Stimulated activated CD8-positive, alpha-beta memory T cell treated with anti-CD3 and anti-CD28 coated beads, Interleukin-12 subunit alpha, Interleukin-12 subunit beta, amount 100 ng/mL, for 24 hours (primary cell): Measurements from ENCODE around the gene ERCC5.

Experiments
- DNase-seq: peaks from one replicate; pipeline ENCODE4 v3.0.0-alpha.2; 2020; ENCODE audit errors: extremely low read depth

Gene ERCC5

DNA sequence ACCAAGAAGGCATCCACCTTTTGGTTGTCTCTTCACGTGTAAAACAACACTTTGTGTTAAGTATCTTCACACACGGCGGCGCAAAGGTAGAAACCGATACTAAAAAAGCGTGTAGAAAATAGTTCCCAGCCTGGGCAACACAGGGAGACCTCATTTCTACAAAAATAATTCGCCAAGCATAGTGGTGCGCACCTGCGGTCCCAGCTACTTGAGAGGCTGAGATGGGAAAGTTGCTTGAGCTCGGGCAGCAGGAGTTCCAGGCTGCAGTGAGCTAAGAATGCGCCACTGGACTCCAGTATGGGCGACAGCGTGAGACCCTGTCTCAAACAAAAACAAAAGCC is 573 bp upstream of the ERCC5 start:
- no peak for DNase-seq

- no peak for DNase-seq
Measured at GRCh38 chr13:102846261-102847015, 606 bp downstream of the ERCC5 start.

- no peak for DNase-seq
Measured at GRCh38 chr13:102847272-102848234, 1.7 kb downstream of the ERCC5 start.

DNA sequence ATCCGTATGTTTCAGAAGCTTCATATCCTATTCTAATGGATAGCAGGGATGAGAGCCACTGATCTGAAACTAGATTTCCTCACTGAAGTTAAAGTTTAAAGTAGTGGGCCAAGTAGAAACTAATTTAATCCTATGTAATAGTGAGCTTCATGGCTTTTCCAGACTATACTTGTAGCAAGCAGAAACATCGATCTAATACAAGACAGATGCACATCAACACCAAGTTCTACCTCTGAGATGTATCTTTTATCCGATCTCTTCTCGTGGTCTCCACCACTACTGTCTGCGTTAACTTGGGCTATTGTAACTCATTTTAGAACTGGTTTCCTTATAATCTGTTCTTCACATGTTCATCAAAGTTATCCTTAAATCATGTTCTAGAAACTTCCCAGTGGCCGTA is 3.1 kb downstream of the ERCC5 start:
- no peak for DNase-seq

DNA sequence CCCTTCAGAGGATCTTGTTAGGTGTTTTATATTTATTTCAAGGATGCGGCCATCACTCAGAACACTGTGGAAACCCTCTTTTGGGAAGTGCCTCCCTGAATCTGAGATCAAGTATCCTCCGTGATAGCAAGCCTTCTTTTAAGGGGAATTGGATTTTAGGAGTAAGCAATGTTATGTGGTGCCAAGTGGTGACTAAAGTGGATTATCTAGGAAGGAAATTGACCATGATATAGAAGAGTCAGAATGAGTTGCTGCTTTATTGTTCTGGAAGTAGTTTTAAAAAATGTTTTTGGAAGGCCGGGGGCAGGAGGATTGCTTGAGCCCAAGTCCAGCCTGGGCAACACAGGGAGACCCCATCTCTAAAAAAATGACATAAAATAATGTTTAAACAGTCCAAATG is 6.7 kb downstream of the ERCC5 start:
- DNase-seq: no peak

DNA sequence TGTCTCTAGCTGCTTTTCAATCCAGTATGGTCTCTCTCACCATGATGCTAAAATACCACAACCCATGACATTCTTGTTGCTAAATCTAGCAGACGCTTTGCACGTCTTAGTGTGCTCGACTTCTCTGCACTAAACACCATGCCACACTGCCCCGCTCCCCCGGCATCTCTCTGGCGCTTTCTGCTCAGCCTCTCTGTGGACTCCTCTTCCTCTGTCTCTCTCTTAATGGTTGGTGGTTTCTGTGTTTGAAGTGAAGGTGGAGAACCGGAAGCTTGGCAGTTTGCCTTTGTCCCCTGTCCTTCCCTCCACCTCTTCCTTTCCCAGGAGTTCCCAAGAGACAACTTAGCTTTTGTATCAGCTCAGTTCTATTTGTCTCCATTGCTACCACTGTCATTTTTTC is 8.8 kb downstream of the ERCC5 start:
- no peak for DNase-seq

DNA sequence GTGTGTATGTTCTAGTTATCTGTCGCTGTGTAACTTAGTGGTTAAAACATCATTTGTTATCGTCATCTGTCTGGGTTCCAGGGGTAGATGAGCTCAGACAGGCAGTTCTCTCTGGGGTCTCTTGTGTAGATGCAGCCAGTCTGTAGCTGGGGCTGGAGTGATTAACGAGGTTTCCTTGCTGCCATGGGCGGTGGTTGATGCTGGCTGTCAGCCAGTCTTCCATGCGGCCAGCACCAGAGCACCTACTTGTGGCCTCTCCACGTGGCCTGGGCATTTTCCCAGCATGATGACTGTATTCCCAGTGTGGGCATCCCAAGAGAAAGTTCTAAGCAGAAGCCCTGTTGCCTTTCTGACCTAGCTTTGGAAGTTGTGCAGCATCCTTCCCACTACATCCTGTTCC is 10.7 kb downstream of the ERCC5 start:
- DNase-seq: no peak

GRCh38 chr13:102862624-102863210 is 16.9 kb downstream of the ERCC5 start:
- DNase-seq: no peak

DNA sequence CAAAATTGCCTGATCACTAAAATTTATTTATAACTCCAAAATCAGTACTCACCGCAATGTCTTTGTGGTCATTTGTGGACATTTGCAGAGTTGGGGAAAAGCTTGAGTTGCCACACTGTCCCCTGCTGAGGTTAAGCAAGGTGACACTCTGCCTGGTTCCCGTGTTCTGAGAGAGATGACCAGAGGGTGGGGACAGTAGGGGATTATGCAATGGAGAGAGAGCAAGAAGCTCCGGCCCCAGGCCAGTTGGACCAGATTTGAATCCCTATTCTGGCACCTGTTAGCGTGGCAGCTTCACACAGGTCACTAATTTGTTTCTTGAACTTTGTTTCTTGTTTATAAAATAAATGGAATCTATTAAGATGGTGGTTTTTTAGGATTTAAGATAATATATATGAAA is 17.8 kb downstream of the ERCC5 start:
- DNase-seq: no peak

- no peak for DNase-seq
Measured at GRCh38 chr13:102868366-102868936, 22.6 kb downstream of the ERCC5 start.

DNA sequence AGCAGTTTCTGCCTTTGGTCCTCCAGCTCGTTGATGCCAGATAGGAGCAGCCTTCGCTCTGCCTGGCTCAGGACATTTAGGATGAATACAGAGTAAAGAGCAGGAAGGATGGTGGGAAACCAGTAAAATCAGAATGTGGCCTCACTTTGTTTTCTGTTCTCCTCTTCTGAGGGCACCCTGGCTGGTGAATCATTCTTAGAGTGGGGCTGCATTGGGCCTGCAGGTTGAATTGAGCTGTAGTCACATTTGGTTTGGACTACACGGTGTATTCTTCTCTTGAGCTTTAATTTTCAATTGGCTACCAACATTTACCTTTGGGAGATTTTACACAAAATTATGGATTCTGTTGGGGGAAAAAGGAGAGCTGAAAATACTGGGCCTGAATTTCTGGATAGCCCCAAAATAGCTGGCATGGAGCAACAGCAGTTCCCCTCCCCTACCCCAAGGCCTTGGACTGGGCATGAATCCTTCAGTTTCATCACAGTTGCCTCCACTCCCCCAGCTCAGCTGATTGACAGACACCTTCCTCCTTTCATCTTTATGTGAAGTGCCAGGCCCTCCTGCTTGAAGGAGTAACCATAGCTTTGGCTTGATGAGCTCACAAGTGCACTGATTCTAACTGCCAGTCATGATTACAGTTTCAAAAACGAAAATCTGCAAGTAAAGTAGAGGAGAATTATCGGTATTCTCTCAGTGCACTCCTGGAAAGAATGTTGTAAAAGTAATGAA is 24.3 kb downstream of the ERCC5 start:
- DNase-seq: no peak

GRCh38 chr13:102870677-102871415 is 25.0 kb downstream of the ERCC5 start:
- DNase-seq: no peak

- no peak for DNase-seq
Measured at GRCh38 chr13:102872131-102872530, 26.3 kb downstream of the ERCC5 start.

GRCh38 chr13:102872531-102872930 is 26.7 kb downstream of the ERCC5 start:
- DNase-seq: no peak

DNA sequence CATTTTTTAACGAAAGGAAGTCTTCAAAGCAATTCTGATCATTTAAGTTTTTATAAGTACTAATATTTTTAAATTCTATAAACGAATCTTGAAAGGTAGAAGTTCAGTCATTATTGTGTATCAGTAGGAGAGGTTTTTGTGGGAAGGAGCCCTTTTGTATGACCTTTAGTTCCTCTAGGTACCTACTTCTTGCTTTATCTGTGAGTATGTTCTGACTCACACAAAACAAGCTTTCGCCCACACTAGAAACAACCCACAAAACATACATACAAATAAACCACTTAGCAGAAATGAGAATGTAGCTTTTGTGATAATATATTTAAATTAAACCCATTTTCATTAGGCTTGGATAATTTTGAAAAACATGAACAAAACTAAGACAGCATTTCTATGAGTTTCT is 27.8 kb downstream of the ERCC5 start:
- DNase-seq: no peak

GRCh38 chr13:102875256-102875655 is 29.4 kb downstream of the ERCC5 start:
- DNase-seq: no peak

GRCh38 chr13:102877303-102877702 is 31.5 kb downstream of the ERCC5 start:
- DNase-seq: no peak

- DNase-seq: no peak
Measured at GRCh38 chr13:102878481-102878880, 32.6 kb downstream of the ERCC5 start.

DNA sequence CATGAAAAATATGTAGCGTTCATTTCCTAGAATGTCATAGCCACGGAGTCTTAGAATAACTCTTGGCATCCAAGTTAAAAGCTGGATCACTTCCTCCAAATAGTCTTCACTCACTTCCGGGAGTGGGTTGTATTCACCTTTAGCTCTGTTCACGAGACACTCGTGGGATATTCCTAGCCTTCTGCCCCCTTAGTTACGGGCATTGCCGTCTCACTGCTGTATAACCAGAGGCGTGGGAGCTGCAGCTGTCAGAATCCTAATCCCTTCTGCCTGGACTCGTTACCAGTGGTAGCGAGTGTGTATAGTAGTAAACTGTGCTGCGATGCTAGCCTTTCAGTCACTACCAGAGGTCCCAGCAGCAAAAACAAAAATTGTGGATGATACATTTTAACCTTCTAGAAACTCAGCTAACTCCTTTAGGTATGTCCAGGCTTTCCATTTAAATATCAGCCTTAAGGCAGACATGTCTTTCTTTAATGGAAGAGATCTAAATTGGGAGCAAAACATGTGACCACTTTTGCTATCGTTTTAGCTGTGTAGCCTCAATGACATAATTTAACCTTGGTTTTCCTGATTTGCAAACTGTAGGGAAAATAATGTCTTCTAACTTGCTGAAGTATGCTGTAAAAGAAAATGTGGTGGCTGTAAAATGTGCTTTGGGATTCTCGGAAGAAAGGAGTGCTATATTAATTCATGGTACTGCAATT is 34.1 kb downstream of the ERCC5 start:
- no peak for DNase-seq
